ENCODE measurements around the gene GDPD5.

GDPD5 gene

GRCh38 chr11:75479597-75480145, 46.1 kb downstream of the GDPD5 start:
- DNase-seq (ENCODE audit: low read depth, low spot score) = no peak
- H3K4me3 ChIP-seq (ENCODE audit: low read length) = no peak overlapping the region

- DNase-seq (ENCODE audit: low read depth, low spot score) = no peak
- no peak overlapping the region for H3K4me3 ChIP-seq (ENCODE audit: low read length)
Observed at GRCh38 chr11:75478783-75479596, 46.8 kb downstream of the GDPD5 start.

- DNase-seq (ENCODE audit: low read depth, low spot score) = no peak
- H3K4me3 ChIP-seq (ENCODE audit: low read length) = no peak overlapping the region
Observed at GRCh38 chr11:75477614-75477935, 48.2 kb downstream of the GDPD5 start.

- no peak for DNase-seq (ENCODE audit: low read depth, low spot score)
- no peak overlapping the region for H3K4me3 ChIP-seq (ENCODE audit: low read length)
Observed at GRCh38 chr11:75476739-75477613, 48.8 kb downstream of the GDPD5 start.

- DNase-seq (ENCODE audit: low read depth, low spot score) = peak; percentile 29
- no peak overlapping the region; the same call in 1 of the 2 replicates for H3K4me3 ChIP-seq (ENCODE audit: low read length)
Observed at GRCh38 chr11:75475767-75476650, 49.7 kb downstream of the GDPD5 start.

GRCh38 chr11:75474878-75475766, 50.6 kb downstream of the GDPD5 start:
- peak; percentile 78 for DNase-seq (ENCODE audit: low read depth, low spot score)
- H3K4me3 ChIP-seq (ENCODE audit: low read length) = peak overlapping the region; percentile 32

GRCh38 chr11:75474240-75474639, 51.5 kb downstream of the GDPD5 start:
- no peak for DNase-seq (ENCODE audit: low read depth, low spot score)
- no peak overlapping the region for H3K4me3 ChIP-seq (ENCODE audit: low read length)

GRCh38 chr11:75473684-75474083, 52.1 kb downstream of the GDPD5 start:
- no peak overlapping the region for H3K4me3 ChIP-seq (ENCODE audit: low read length)
- DNase-seq (ENCODE audit: low read depth, low spot score) = no peak

GRCh38 chr11:75472081-75472732, 53.5 kb downstream of the GDPD5 start:
- H3K4me3 ChIP-seq (ENCODE audit: low read length) = no peak overlapping the region
- DNase-seq (ENCODE audit: low read depth, low spot score) = no peak

GRCh38 chr11:75471176-75471973, 54.4 kb downstream of the GDPD5 start:
- DNase-seq (ENCODE audit: low read depth, low spot score) = no peak
- H3K4me3 ChIP-seq (ENCODE audit: low read length) = no peak overlapping the region

- no peak overlapping the region for H3K4me3 ChIP-seq (ENCODE audit: low read length)
- DNase-seq (ENCODE audit: low read depth, low spot score) = no peak
Observed at GRCh38 chr11:75470476-75471080, 55.2 kb downstream of the GDPD5 start.

GRCh38 chr11:75469785-75470405, 55.8 kb downstream of the GDPD5 start:
- DNase-seq (ENCODE audit: low read depth, low spot score) = no peak

GRCh38 chr11:75468534-75469340, 57.0 kb downstream of the GDPD5 start:
- no peak for DNase-seq (ENCODE audit: low read depth, low spot score)
- no peak overlapping the region for H3K4me3 ChIP-seq (ENCODE audit: low read length)

More at GRCh38 chr11:75469785-75470405, 55.8 kb downstream of the GDPD5 start:
- no peak overlapping the region for H3K4me3 ChIP-seq (ENCODE audit: low read length)

- H3K4me3 ChIP-seq (ENCODE audit: low read length) = no peak overlapping the region
- no peak for DNase-seq (ENCODE audit: low read depth, low spot score)
Observed at GRCh38 chr11:75467881-75468280, 57.9 kb downstream of the GDPD5 start.

GRCh38 chr11:75467311-75467710, 58.4 kb downstream of the GDPD5 start:
- DNase-seq (ENCODE audit: low read depth, low spot score) = no peak
- H3K4me3 ChIP-seq (ENCODE audit: low read length) = no peak overlapping the region

All from Jurkat, Clone E6-1 (cell line).